SK-N-SH treated with all-trans-retinoic acid at 6 μM for 48 hours (cell line): Measurements from ENCODE around the gene HSPA4.

Experiments used
- GLIS3 ChIP-seq: fragments of 250-450 bp; sonication (Bioruptor Pico); IDR thresholded peaks from 2 replicates; pipeline ENCODE4 v1.5.0; 2020; ENCODE audit warnings: mild to moderate bottlenecking, moderate library complexity
- RARB ChIP-seq: fragments of 250-450 bp; sonication (Bioruptor Pico); IDR thresholded peaks from 2 replicates; pipeline ENCODE4 v1.8.0; 2021; ENCODE audit warnings: mild to moderate bottlenecking, moderate library complexity
- SNAI2 ChIP-seq: fragments of 250-450 bp; sonication (Bioruptor Pico); IDR thresholded peaks from 2 replicates; pipeline ENCODE4 v1.5.0; 2020; ENCODE audit warnings: mild to moderate bottlenecking, moderate library complexity
- ZFP3 ChIP-seq: fragments of 250-450 bp; sonication (Bioruptor Pico); IDR thresholded peaks from 2 replicates; pipeline ENCODE4 v1.5.0; 2020; ENCODE audit warnings: mild to moderate bottlenecking, moderate library complexity
- TF ChIP-seq, protein P1 (sequence below): fragments of 250-450 bp; sonication (Bioruptor Pico); IDR thresholded peaks from 2 replicates; pipeline ENCODE4 v1.5.1; 2021; ENCODE audit warnings: mild to moderate bottlenecking, moderate library complexity
- TF ChIP-seq, protein P2 (sequence below): fragments of 250-450 bp; sonication (Bioruptor Pico); IDR thresholded peaks from 2 replicates; pipeline ENCODE4 v1.8.0; 2020; ENCODE audit warnings: mild to moderate bottlenecking, moderate library complexity, borderline replicate concordance

DNA sequence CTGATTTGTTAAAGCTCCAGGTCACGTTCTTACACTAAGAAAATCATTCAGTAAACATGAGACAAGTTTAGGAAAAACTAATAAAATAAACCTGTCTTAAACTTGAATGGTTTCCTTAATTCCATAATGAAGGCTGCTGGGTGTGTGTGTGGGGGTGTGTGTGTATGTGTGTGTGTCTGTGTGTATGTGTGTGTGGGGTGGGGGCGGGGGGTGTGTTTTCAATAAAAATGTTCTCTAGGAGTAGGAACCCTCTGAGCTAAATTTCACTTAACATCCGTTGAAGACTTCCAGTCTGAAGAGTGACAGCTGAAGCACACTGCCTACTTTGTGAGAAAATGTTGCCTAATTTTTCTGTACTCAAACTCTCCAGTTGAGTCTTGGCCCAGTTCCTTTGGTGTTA, 54.5 kb downstream of the HSPA4 start:
- TF ChIP-seq, protein P1, sequence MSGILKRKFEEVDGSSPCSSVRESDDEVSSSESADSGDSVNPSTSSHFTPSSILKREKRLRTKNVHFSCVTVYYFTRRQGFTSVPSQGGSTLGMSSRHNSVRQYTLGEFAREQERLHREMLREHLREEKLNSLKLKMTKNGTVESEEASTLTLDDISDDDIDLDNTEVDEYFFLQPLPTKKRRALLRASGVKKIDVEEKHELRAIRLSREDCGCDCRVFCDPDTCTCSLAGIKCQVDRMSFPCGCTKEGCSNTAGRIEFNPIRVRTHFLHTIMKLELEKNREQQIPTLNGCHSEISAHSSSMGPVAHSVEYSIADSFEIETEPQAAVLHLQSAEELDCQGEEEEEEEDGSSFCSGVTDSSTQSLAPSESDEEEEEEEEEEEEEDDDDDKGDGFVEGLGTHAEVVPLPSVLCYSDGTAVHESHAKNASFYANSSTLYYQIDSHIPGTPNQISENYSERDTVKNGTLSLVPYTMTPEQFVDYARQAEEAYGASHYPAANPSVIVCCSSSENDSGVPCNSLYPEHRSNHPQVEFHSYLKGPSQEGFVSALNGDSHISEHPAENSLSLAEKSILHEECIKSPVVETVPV (CRISPR knock-in tag) = no peak
- TF ChIP-seq ZFP3 (CRISPR knock-in tag) (no peak), SNAI2 (no peak), GLIS3 (CRISPR knock-in tag) (no peak), RARB (CRISPR knock-in tag) (no peak)
- TF ChIP-seq, protein P2, sequence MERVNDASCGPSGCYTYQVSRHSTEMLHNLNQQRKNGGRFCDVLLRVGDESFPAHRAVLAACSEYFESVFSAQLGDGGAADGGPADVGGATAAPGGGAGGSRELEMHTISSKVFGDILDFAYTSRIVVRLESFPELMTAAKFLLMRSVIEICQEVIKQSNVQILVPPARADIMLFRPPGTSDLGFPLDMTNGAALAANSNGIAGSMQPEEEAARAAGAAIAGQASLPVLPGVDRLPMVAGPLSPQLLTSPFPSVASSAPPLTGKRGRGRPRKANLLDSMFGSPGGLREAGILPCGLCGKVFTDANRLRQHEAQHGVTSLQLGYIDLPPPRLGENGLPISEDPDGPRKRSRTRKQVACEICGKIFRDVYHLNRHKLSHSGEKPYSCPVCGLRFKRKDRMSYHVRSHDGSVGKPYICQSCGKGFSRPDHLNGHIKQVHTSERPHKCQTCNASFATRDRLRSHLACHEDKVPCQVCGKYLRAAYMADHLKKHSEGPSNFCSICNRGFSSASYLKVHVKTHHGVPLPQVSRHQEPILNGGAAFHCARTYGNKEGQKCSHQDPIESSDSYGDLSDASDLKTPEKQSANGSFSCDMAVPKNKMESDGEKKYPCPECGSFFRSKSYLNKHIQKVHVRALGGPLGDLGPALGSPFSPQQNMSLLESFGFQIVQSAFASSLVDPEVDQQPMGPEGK (CRISPR knock-in tag) = no peak
